Uterus (tissue), 2 donors: ENCODE measurements around the gene SCN5A.

Experiments used
- CTCF ChIP-seq, 4 experiments: fragments of 200-600 bp in 2 of 4; fragments of 450-650 bp in 2 of 4; sonication (generic) in 2 of 4; IDR thresholded peaks; one replicate each; pipeline ENCODE4 v1.5.1; 2016 to 2019; ENCODE audit warnings: antibody characterized with exemption in 4 of 4, mild to moderate bottlenecking in 2 of 4, moderate library complexity in 1 of 4
- POLR2A ChIP-seq, 2 donors: fragments of 450-650 bp; IDR thresholded peaks; one replicate each; pipeline ENCODE4 v1.6.1; 2016; ENCODE audit warnings: antibody characterized with exemption in 2 of 2, mild to moderate bottlenecking in 1 of 2, moderate library complexity in 1 of 2

DNA sequence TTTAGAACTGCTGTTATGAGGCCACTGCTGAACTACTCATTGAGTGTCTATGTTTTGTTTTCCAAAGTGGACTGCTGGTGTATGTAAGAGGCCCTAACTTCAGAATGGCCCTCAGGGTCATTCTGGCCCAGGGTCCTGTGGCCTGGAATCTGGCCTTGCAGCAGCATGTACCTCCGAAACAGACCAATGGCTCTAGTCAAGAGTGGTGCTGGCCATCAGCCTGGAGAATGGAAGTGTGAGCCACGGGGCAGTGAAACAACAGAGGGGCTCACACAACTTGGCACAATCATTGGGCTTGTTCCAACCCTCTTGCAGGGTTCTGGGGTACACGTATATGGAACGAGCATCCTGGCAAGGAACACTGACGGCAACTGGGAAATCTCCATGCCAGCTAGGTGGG is 40.5 kb downstream of the SCN5A start:
- TF ChIP-seq CTCF (IDR thresholded peaks at IDR 0.05) = no peak
- no peak for TF ChIP-seq POLR2A (IDR thresholded peaks at IDR 0.05)
